22Rv1 (cell line): ENCODE measurements around the gene PCDHGB6.
A peak's percentile ranks its signal among the peaks of the same experiment; 100 is the strongest.
"Not testable (repeated sequence)": the region's sequence is repeated elsewhere in the genome, so short reads cannot be mapped to it uniquely, and the experiment has no call there.

Experiments used
- H3K27ac ChIP-seq: fragments of 450-650 bp; 2 replicates; pipeline ENCODE4 v1.5.1; 2017
- ZFX ChIP-seq: fragments of 450-650 bp; IDR thresholded peaks from 2 replicates; pipeline ENCODE4 v1.6.1; 2017; ENCODE audit warnings: antibody characterized with exemption, borderline replicate concordance
- TF ChIP-seq, protein P1 (sequence below): fragments of 450-650 bp; IDR thresholded peaks from 2 replicates; pipeline ENCODE4 v1.5.1; 2017; ENCODE audit warnings: mild to moderate bottlenecking

PCDHGB6 gene

DNA sequence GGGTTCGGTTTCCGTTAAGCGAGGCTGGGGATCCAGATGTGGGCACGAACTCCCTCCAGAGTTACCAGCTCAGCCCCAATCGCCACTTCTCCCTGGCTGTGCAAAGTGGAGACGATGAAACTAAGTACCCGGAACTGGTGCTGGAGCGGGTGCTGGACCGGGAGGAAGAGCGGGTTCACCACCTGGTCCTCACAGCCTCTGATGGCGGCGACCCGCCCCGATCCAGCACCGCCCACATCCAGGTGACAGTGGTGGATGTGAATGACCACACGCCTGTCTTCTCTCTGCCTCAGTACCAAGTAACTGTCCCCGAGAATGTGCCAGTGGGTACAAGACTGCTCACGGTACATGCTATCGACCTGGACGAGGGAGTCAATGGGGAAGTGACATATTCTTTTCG lies 24.5 kb upstream of the PCDHGB6 start:
- H3K27ac ChIP-seq, result no peak overlapping the region
- TF ChIP-seq, protein P1, sequence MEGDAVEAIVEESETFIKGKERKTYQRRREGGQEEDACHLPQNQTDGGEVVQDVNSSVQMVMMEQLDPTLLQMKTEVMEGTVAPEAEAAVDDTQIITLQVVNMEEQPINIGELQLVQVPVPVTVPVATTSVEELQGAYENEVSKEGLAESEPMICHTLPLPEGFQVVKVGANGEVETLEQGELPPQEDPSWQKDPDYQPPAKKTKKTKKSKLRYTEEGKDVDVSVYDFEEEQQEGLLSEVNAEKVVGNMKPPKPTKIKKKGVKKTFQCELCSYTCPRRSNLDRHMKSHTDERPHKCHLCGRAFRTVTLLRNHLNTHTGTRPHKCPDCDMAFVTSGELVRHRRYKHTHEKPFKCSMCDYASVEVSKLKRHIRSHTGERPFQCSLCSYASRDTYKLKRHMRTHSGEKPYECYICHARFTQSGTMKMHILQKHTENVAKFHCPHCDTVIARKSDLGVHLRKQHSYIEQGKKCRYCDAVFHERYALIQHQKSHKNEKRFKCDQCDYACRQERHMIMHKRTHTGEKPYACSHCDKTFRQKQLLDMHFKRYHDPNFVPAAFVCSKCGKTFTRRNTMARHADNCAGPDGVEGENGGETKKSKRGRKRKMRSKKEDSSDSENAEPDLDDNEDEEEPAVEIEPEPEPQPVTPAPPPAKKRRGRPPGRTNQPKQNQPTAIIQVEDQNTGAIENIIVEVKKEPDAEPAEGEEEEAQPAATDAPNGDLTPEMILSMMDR, result no peak
- no peak for TF ChIP-seq ZFX

DNA sequence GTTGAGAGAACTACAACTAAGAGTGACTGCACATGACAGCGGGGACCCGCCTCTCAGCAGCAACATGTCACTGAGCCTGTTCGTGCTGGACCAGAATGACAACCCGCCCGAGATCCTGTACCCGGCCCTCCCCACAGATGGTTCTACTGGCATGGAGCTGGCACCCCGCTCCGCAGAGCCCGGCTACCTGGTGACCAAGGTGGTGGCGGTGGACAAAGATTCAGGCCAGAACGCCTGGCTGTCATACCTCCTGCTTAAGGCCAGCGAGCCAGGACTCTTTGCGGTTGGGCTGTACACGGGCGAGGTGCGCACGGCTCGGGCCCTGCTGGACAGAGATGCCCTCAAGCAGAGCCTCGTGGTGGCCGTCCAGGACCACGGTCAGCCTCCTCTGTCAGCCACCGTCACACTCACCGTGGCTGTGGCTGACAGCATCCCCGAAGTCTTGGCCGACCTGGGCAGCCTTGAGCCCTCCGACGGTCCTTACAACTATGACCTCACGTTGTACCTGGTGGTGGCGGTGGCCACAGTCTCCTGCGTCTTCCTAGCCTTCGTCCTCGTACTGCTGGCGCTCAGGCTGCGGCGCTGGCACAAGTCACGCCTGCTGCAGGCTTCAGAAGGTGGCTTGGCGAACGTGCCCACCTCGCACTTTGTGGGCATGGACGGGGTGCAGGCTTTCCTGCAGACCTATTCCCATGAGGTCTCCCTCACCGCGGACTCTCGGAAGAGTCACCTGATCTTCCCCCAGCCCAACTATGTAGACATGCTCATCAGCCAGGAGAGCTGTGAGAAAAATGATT lies 23.2 kb upstream of the PCDHGB6 start:
- no peak for TF ChIP-seq ZFX
- TF ChIP-seq, protein P1, result no peak
- H3K27ac ChIP-seq, result no peak overlapping the region

DNA sequence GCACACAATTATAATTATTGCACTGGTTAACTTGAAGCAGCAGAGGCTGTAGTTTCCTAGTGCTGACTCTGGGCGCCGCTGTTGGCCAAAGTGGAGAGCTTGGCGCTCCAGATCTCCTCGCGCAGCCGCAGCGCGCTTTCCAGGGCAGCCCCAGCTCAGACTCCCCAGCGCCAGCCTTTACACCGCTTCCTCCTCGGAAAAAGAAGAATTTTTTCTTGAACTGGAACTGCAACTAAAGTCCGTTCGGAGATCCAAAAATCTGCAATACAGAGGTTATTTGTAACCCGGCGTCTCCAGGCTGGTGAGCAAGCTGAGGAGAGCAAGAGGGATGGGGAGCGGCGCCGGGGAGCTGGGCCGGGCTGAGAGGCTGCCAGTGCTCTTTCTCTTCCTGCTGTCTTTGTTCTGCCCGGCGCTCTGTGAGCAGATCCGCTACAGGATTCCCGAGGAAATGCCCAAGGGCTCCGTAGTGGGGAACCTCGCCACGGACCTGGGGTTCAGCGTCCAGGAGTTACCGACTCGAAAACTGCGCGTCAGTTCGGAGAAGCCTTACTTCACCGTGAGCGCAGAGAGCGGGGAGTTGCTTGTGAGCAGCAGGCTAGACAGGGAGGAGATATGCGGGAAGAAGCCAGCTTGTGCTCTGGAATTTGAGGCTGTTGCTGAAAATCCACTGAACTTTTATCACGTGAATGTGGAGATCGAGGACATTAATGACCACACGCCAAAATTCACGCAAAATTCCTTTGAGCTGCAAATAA lies 20.1 kb upstream of the PCDHGB6 start, which contains the start of gene PCDHGB4:
PCDHGB4 (plus strand) TSS at position 142 of the 755 bp plus-strand sequence; CDS start at position 329, 187 bp downstream.
- TF ChIP-seq, protein P1, result peak; percentile 71
- not testable (repeated sequence) for H3K27ac ChIP-seq

DNA sequence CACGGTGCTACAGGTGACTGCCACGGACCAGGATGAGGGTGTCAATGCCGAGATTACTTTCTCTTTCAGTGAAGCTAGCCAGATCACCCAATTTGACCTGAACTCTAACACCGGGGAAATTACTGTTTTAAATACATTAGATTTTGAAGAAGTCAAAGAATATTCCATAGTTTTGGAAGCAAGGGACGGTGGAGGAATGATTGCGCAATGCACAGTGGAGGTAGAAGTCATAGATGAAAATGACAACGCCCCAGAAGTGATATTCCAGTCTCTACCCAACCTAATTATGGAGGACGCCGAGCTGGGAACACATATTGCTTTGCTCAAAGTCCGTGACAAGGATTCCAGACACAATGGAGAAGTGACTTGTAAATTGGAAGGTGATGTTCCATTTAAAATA lies 19.2 kb upstream of the PCDHGB6 start:
- TF ChIP-seq, protein P1, result no peak
- no peak for TF ChIP-seq ZFX

DNA sequence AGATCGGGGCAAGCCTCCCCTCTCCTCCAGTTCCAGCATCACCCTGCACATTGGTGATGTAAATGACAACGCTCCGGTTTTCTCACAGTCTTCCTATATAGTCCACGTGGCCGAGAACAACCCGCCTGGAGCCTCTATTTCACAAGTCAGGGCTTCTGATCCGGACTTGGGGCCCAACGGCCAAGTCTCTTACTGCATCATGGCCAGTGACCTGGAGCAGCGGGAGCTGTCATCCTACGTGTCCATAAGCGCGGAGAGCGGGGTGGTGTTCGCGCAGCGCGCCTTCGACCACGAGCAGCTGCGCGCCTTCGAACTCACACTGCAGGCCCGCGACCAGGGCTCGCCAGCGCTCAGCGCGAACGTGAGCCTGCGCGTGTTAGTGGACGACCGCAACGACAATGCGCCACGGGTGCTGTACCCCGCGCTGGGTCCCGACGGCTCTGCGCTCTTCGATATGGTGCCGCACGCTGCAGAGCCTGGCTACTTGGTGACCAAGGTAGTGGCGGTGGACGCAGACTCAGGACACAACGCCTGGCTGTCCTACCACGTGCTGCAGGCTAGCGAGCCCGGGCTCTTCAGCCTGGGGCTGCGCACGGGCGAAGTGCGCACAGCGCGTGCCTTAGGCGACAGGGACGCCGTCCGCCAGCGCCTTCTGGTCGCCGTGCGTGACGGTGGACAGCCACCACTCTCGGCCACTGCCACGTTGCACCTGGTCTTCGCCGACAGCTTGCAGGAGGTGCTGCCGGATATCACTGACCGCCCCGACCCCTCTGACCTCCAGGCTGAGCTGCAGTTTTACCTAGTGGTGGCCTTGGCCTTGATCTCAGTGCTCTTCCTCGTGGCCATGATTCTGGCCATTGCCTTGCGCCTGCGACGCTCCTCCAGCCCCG lies 18.4 kb upstream of the PCDHGB6 start:
- TF ChIP-seq ZFX, result no peak
- TF ChIP-seq, protein P1, result no peak
- no peak overlapping the region for H3K27ac ChIP-seq

More for the DNA sequence above, 19.2 kb upstream of the PCDHGB6 start:
- no peak overlapping the region for H3K27ac ChIP-seq

DNA sequence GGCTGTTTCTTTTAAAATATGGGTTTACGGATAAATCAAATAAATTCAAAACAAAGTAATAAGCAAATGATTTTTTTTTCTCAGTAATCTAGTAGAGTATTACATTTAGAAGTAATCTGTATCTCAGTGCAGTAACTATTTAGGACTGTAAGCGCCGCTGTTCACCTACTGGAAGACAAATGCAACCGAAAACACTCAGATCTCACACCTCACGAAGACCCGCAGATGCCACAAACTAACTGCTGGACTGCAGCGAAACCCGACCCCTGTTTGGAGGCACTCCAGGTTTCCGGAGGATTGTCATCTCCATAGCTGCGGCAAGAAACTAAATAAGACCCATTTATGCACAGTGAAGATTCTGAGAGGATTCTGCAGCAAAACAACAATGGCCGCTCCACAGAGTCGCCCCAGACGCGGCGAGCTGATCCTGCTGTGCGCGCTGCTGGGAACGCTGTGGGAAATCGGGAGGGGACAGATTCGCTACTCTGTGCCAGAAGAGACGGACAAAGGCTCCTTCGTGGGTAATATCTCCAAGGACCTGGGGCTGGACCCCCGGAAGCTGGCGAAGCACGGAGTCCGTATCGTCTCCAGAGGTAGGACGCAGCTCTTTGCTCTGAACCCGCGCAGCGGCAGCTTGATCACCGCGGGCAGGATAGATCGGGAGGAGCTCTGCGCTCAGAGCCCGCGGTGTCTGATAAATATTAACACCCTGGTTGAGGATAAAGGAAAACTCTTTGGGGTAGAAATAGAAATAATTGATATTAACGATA lies 15.2 kb upstream of the PCDHGB6 start, which contains the start of gene PCDHGA8:
PCDHGA8 (plus strand) TSS at position 205 of the 770 bp plus-strand sequence; CDS start at position 386, 181 bp downstream.
- no peak within 1 kb of the TSS for H3K27ac ChIP-seq
- TF ChIP-seq, protein P1, result peak; percentile 32
- no peak for TF ChIP-seq ZFX
